GM12878 (cell line): ENCODE data around the gene ANKRD44. TPM values are rescaled to one million over a fixed set of nuclear protein-coding genes. Genes with fewer than 3 reads are reported as not detected.
A peak's percentile ranks its signal among the peaks of the same experiment; 100 is the strongest.

Experiments used
- ATAC-seq: fragments of 200-7000 bp; cut with Tn5 transposase; 3 replicates; pipeline ENCODE4 v1.9.1; 2020; ENCODE audit warnings: mild to moderate bottlenecking, moderate library complexity
- BruUV-seq: library from RNA; stranded (reverse); fragments of 400-500 nt; replicated peaks from 2 replicates; lab custom pipeline; 2021; lab: Mats Ljungman, UMichigan
- CTCF ChIA-PET: fragments of 300-600 bp; sonication (Branson Sonifier 250); formaldehyde crosslinking; extraction: SDS; loops from one replicate; lab custom pipeline; 2021; ENCODE audit warnings: inconsistent platforms; lab: Yijun Ruan, JAX
- POLR2A ChIA-PET: fragments of 350-600 bp; formaldehyde crosslinking; extraction: SDS; loops from one replicate; lab custom pipeline; 2021; ENCODE audit warnings: inconsistent platforms; lab: Charles Lee
- RAD21 ChIA-PET: fragments of 300-600 bp; sonication (Branson Sonifier 250); formaldehyde crosslinking; loops from one replicate; lab custom pipeline; 2023; ENCODE audit warnings: antibody characterized with exemption; ENCODE audit not compliant: unreplicated experiment; lab: Charles Lee
- SMC1A ChIA-PET: fragments of 300-600 bp; sonication (Branson Sonifier 250); formaldehyde crosslinking; loops from one replicate; lab custom pipeline; 2023; ENCODE audit not compliant: unreplicated experiment, uncharacterized antibody; lab: Charles Lee
- DNase-seq: peaks from one replicate; pipeline ENCODE4 v3.0.0-alpha.2; 2011; ENCODE audit warnings: low read depth, low spot score
- FAIRE-seq: peaks from 3 replicates; lab custom pipeline; 2011; peaks lifted over from hg19 to GRCh38; lab: Jason Lieb, UNC
- H2AFZ ChIP-seq: 2 replicates; pipeline ENCODE4 v1.6.0; 2011; ENCODE audit warnings: low read depth, low read length, control low read depth; ENCODE audit not compliant: control insufficient read depth
- H3K27ac ChIP-seq: 2 replicates; pipeline ENCODE4 v1.5.1; 2011; ENCODE audit warnings: control low read depth; ENCODE audit not compliant: control insufficient read depth, insufficient read depth
- H3K27me3 ChIP-seq, 2 experiments: replicated peaks in 1 of 2; 2 replicates each; pipeline versions ENCODE4 v1.6.0 to v1.6.1; 2011; ENCODE audit warnings: low read length in 1 of 2; ENCODE audit not compliant: control insufficient read depth in 2 of 2, insufficient read depth in 2 of 2
- H3K36me3 ChIP-seq, 2 experiments: 2 replicates each; pipeline ENCODE4 v1.5.1; 2011; ENCODE audit warnings: low read length in 1 of 2; ENCODE audit not compliant: control insufficient read depth in 2 of 2, insufficient read depth in 2 of 2
- H3K4me1 ChIP-seq: 2 replicates; pipeline ENCODE4 v1.6.1; 2011; ENCODE audit warnings: mild to moderate bottlenecking, low read length, moderate library complexity, mixed read lengths; ENCODE audit not compliant: control insufficient read depth, insufficient read depth
- H3K4me2 ChIP-seq: 2 replicates; pipeline ENCODE4 v1.6.0; 2011; ENCODE audit warnings: control low read depth; ENCODE audit not compliant: control insufficient read depth, insufficient read depth
- H3K4me3 ChIP-seq: fragments of 200-600 bp; sonication (generic); 2 replicates; pipeline ENCODE4 v1.5.1; 2016
- H3K79me2 ChIP-seq: 2 replicates; pipeline ENCODE4 v1.6.0; 2011; ENCODE audit warnings: low read length; ENCODE audit not compliant: control insufficient read depth, insufficient read depth
- H3K9ac ChIP-seq: 2 replicates; pipeline ENCODE4 v1.8.0; 2011; ENCODE audit warnings: low read length, control low read depth, mixed read lengths; ENCODE audit not compliant: control insufficient read depth, insufficient read depth
- H3K9me3 ChIP-seq: replicated peaks from 3 replicates; pipeline ENCODE4 v1.5.1; 2011; ENCODE audit warnings: mild to moderate bottlenecking, low read length; ENCODE audit not compliant: control insufficient read depth, insufficient read depth
- H4K20me1 ChIP-seq: 2 replicates; pipeline ENCODE4 v1.6.0; 2011; ENCODE audit not compliant: control insufficient read depth, insufficient read depth
- BRCA1 ChIP-seq: IDR thresholded peaks from 2 replicates; pipeline ENCODE4 v1.6.1; 2011; ENCODE audit warnings: low read depth, low read length, improper control_type of control experiment
- CBX5 ChIP-seq: sonication (generic); IDR thresholded peaks from 2 replicates; pipeline ENCODE4 v1.6.1; 2016; ENCODE audit warnings: low read depth, moderate library complexity, mild to moderate bottlenecking, inconsistent platforms
- CEBPB ChIP-seq, 2 experiments: fragments of 150-350 bp in 1 of 2; IDR thresholded peaks; 2 replicates each; pipeline ENCODE4 v1.6.1; 2012 to 2014; ENCODE audit warnings: low read depth in 2 of 2, low read length in 2 of 2, borderline replicate concordance in 1 of 2, inconsistent platforms in 1 of 2
- CREM ChIP-seq: IDR thresholded peaks from 2 replicates; pipeline ENCODE4 v1.6.1; 2014; ENCODE audit warnings: antibody characterized with exemption, low read depth
- E2F4 ChIP-seq: IDR thresholded peaks from 2 replicates; pipeline ENCODE4 v1.6.1; 2012; ENCODE audit warnings: low read depth, low read length, improper control_type of control experiment
- EED ChIP-seq: sonication (generic); IDR thresholded peaks from 2 replicates; pipeline ENCODE4 v1.6.1; 2016; ENCODE audit warnings: antibody characterized with exemption, low read depth
- FOS ChIP-seq: IDR thresholded peaks from 3 replicates; pipeline ENCODE4 v1.6.1; 2011; ENCODE audit warnings: borderline replicate concordance; ENCODE audit not compliant: insufficient read length; ENCODE audit errors: extremely low read depth
- GABPA ChIP-seq: IDR thresholded peaks from 2 replicates; pipeline ENCODE4 v1.6.1; 2014; ENCODE audit warnings: antibody characterized with exemption, low read depth, mild to moderate bottlenecking, inconsistent platforms
- GATAD2B ChIP-seq: fragments of 450-650 bp; conservative IDR thresholded peaks from 2 replicates; pipeline ENCODE4 v1.6.1; 2017; ENCODE audit warnings: low read depth, mild to moderate bottlenecking, moderate library complexity
- NR2F1 ChIP-seq: fragments of 450-650 bp; conservative IDR thresholded peaks from 2 replicates; pipeline ENCODE4 v1.6.1; 2017; ENCODE audit warnings: mild to moderate bottlenecking
- RAD21 ChIP-seq: IDR thresholded peaks from 2 replicates; pipeline ENCODE4 v1.6.1; 2011; ENCODE audit warnings: mild to moderate bottlenecking, low read depth, low read length, moderate library complexity; ENCODE audit not compliant: insufficient read depth
- RB1 ChIP-seq: fragments of 450-650 bp; formaldehyde crosslinking; IDR thresholded peaks from 2 replicates; pipeline ENCODE4 v1.6.1; 2017; ENCODE audit warnings: mild to moderate bottlenecking, borderline replicate concordance
- RBBP5 ChIP-seq: fragments of 200-600 bp; sonication (generic); conservative IDR thresholded peaks from 2 replicates; pipeline ENCODE4 v1.6.1; 2016
- RELA ChIP-seq: fragments of 450-650 bp; IDR thresholded peaks from 2 replicates; pipeline ENCODE4 v1.8.0; 2014; ENCODE audit warnings: borderline replicate concordance; ENCODE audit not compliant: partially characterized antibody
- SP1 ChIP-seq: IDR thresholded peaks from one replicate; pipeline ENCODE4 v1.6.1; 2011; ENCODE audit warnings: low read depth, low read length
- TARDBP ChIP-seq: IDR thresholded peaks from 2 replicates; pipeline ENCODE4 v1.6.1; 2016; ENCODE audit warnings: borderline replicate concordance
- ZBTB11 ChIP-seq: fragments of 450-650 bp; formaldehyde crosslinking; IDR thresholded peaks from 2 replicates; pipeline ENCODE4 v1.5.0; 2022; ENCODE audit warnings: mild to moderate bottlenecking, missing genetic modification characterization
- ZNF24 ChIP-seq: fragments of 450-650 bp; IDR thresholded peaks from 2 replicates; pipeline ENCODE4 v1.6.1; 2017; ENCODE audit warnings: antibody characterized with exemption, mild to moderate bottlenecking
- WGBS: methylation state at CpG from one replicate; pipeline ENCODE4 v1.1.6; 2016; ENCODE audit warnings: low lambda C conversion rate; ENCODE audit not compliant: insufficient replicate concordance, insufficient coverage; ENCODE audit errors: missing lambda C conversion rate; 5-methylcytosine and 5-hydroxymethylcytosine counted together
- in situ Hi-C: fragments of 300-500 bp; cut with MboI; formaldehyde crosslinking; loops from 9 replicates; pipeline ENCODE4 v1.14.3; 2018; ENCODE audit warnings: mixed read lengths
- intact Hi-C: fragments of 100-400 bp; cut with micrococcal nuclease; formaldehyde crosslinking; loops from one replicate; pipeline ENCODE4 v1.14.2; 2022; ENCODE audit not compliant: unreplicated experiment
- polyA plus RNA-seq, 11 experiments: library from polyadenylated mRNA; depleted of rRNA in 4 of 11; unstranded in 6 of 11; stranded (reverse) in 5 of 11; fragments of >200 nt; fragmentation: Nextera tagmentation in 4 of 11; fragmentation: Illumina TruSeq in 1 of 11; extraction: Ambion mirVana in 4 of 11; extraction: Trizol in 1 of 11; gene quantifications; 1 replicate in 1 of 11; 2 replicates in 10 of 11; pipeline versions ENCODE4 v1.2.1 to v1.2.3, GENCODE V29; 2011 to 2016; ENCODE audit warnings: inconsistent platforms in 2 of 11, missing spikeins in 2 of 11, low read depth in 1 of 11
- total RNA-seq, 4 experiments: library from RNA; depleted of rRNA in 3 of 4; stranded (reverse); fragments of >200 nt in 3 of 4; fragmentation: Illumina TruSeq in 1 of 4; extraction: Trizol in 1 of 4; gene quantifications; 2 replicates each; pipeline versions ENCODE4 v1.2.1 to v1.2.3, GENCODE V29; 2013 to 2021
- TF ChIP-seq, protein P1 (sequence below): fragments of 450-650 bp; IDR thresholded peaks from 2 replicates; pipeline ENCODE4 v1.6.1; 2014; ENCODE audit warnings: mild to moderate bottlenecking

The ANKRD44 gene
- total and polyA plus RNA-seq, 10 of the 15 experiments (the other 5 are each of a cell fraction or from before 2014, with no cell fraction given) = 19.1 to 99.1 (median 59.6) TPM

GRCh38 chr2:197300139-197300538, 10.4 kb downstream of the ANKRD44 start:
- peaks cover 79% of the 10 kb centered on the region for H3K4me1 ChIP-seq
- H3K9me3 ChIP-seq = no peaks in the 10 kb centered on the region; the same call in 1 of the 3 replicates
- peaks cover 0 to 4% of the 10 kb centered on the region in 2 experiments; a peak in 1 of 4 replicates for H3K36me3 ChIP-seq
- ChIA-PET POLR2A (interaction anchor here (0.6 to 2.6 kb wide), 6 partner anchors 9 to 589 kb away, joined by 3 to 9 read pairs (median 5); no protein-coding TSS in a partner anchor), CTCF (interaction anchor here (1.1 to 1.2 kb wide), 2 partner anchors 11 to 88 kb away, joined by 3 read pairs; no protein-coding TSS in a partner anchor)
- peak overlapping the region; percentile 35 for H3K27ac ChIP-seq
- TF ChIP-seq NR2F1 (no peak), GATAD2B (no peak), RELA (no peak), RAD21 (no peak), ZBTB11 (CRISPR knock-in tag) (no peak), CBX5 (no peak), BRCA1 (no peak), EED (no peak), E2F4 (no peak), CEBPB (IDR thresholded peaks at IDR 0.05; ENCODE audit: borderline replicate concordance in 1 of 2, low read depth in 2 of 2, low read length in 2 of 2) (no peak), RB1 (no peak), TARDBP (no peak), ZNF24 (no peak), CREM (no peak), GABPA (no peak), SP1 (no peak), RBBP5 (no peak), FOS (no peak)
- TF ChIP-seq, protein P1, sequence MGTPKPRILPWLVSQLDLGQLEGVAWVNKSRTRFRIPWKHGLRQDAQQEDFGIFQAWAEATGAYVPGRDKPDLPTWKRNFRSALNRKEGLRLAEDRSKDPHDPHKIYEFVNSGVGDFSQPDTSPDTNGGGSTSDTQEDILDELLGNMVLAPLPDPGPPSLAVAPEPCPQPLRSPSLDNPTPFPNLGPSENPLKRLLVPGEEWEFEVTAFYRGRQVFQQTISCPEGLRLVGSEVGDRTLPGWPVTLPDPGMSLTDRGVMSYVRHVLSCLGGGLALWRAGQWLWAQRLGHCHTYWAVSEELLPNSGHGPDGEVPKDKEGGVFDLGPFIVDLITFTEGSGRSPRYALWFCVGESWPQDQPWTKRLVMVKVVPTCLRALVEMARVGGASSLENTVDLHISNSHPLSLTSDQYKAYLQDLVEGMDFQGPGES = no peak
- TF ChIP-seq, all 136 proteins: peak for 0
- Histone ChIP-seq H3K27me3 (no peaks in the 10 kb centered on the region), H3K4me3 (no peak overlapping the region), H4K20me1 (no peaks in the 10 kb centered on the region), H2AFZ (no peak overlapping the region), H3K9ac (no peak overlapping the region), H3K4me2 (peak overlapping the region; percentile 45), H3K79me2 (peaks cover 100% of the 10 kb centered on the region)
- in situ Hi-C loops (no loop called here), intact Hi-C loops (loop anchor here (10.0 kb wide), 1 partner anchor 1125 kb away; the partner anchor contains the start of gene STK17B)
- WGBS = 15% methylated on average over 2 of the region's 2 CpGs
- no TSS peak for BruUV-seq
- ATAC-seq = no peak
- no peak for DNase-seq
- ChIA-PET RAD21 (interaction anchor here (1.0 to 20.1 kb wide), 5 partner anchors 6 to 88 kb away, joined by 3 to 408 read pairs (median 4); partner anchors contain the start of gene ANKRD44), SMC1A (interaction anchor here (0.7 to 20.5 kb wide), 11 partner anchors 6 to 102 kb away, joined by 3 to 433 read pairs (median 6); no protein-coding TSS in a partner anchor)
- no peak for FAIRE-seq
